ENCODE measurements around the gene SORCS2.

The SORCS2 gene

DNA sequence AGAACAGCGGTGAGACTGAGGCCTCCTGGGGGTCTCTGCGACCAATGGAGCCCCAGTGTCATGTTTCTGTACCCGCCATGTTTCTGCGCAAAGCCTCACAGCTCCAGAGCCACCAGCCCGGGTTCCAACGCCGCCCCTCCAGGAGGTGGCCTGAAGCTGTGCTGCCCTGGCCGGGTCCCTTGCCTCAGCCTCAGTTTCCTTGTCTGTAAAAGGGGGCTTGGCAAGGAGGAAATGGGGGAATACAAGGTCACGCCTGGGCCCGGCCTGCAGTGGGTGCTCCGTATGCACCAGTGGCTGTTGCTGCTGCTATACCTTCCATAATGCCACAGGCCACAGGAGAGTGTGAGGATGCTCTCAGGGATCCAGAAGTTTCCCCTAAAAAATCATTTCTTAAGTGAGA is 517.8 kb downstream of the SORCS2 start:
- no peak for DNase-seq

- DNase-seq: no peak
Observed at GRCh38 chr4:7710576-7711306, 518.4 kb downstream of the SORCS2 start.

DNA sequence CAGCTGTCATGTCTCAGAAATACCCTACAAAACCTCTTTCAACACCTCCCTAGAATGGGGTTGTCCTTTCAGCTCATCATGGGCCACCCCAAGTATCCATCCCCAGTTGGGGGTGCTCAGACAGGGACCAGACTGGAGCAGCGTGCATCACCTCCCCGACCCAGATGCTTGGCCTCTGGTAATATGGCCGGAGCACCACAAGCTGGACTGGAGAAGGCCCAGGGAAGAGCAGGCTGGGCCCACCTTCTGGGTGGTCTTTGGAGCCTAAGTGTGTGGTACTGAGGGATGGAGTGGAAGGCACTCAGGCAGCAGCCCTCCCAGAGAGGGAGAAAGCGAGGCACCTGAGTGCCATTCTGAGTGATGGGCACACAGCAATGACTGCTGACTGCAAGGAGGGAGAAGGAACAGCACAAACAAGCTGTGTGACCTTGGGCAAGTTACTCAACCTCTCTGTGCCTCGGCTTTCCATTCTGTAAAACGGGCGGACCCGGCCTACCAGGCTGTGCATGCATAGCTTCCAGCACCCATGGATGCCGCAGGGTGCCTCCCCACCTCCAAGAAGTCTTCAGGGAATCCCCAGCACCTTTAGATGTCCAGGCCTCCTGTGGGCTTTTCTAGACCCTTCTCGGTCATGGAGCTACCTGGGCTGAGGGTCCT is 519.1 kb downstream of the SORCS2 start:
- DNase-seq: no peak

- no peak for DNase-seq
Observed at GRCh38 chr4:7712021-7712671, 519.8 kb downstream of the SORCS2 start.

DNA sequence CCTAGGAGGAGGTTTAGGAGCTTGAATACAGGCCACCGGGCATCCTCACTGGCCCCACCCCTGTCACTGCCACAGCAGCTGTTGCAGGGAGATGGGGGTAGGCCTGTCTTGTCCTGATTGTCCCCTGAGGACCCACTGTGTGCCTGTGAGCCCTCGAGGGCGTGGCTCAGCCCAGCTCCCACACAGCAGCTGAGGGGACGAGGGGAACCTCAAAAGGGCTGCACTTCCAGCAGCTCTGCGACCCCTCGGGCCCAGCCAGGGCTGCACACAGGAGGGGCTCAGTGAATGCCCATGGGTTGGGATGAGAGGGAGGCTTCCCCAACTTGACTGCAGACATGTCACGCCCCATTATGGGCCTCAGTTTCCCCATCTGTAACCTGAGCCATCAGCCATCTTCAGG is 521.4 kb downstream of the SORCS2 start:
- DNase-seq: no peak

DNA sequence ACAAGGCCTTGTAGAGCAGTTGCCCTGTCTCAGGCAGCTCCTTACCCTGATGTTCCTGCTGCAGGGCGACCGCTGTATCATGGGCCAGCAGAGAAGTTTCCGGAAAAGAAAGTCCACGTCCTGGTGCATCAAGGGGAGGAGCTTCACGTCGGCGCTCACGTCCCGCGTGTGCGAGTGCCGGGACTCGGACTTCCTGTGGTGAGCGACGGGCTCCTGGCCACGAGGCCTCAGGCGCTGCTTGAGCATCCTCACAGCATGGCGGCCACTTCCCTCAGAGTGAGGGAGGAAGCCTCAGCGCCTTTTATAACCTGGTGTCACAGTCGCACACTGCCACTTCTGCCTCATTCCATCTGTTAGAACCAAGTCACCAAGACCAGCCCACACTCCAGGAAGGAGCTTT is 521.8 kb downstream of the SORCS2 start:
- no peak for DNase-seq

DNA sequence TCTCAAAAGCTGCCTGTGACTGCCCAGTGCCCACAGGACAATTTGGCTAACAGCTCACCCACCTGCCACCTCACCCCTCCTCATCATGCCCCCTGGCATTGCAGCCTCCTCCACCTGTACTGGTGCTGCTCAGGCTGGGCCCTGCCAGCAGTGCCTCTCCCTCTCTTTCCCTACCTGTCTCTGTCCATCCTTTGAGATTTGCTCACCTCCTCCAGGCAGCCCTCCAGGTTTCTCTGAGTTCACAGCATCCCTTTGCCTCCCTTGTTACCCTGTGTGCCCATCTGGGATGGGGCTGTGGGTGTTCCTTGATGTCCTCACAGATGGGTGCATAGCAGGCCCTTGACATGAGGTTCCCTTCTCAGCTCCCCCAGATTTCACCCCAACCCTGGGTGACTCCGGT is 522.4 kb downstream of the SORCS2 start:
- DNase-seq: no peak

DNA sequence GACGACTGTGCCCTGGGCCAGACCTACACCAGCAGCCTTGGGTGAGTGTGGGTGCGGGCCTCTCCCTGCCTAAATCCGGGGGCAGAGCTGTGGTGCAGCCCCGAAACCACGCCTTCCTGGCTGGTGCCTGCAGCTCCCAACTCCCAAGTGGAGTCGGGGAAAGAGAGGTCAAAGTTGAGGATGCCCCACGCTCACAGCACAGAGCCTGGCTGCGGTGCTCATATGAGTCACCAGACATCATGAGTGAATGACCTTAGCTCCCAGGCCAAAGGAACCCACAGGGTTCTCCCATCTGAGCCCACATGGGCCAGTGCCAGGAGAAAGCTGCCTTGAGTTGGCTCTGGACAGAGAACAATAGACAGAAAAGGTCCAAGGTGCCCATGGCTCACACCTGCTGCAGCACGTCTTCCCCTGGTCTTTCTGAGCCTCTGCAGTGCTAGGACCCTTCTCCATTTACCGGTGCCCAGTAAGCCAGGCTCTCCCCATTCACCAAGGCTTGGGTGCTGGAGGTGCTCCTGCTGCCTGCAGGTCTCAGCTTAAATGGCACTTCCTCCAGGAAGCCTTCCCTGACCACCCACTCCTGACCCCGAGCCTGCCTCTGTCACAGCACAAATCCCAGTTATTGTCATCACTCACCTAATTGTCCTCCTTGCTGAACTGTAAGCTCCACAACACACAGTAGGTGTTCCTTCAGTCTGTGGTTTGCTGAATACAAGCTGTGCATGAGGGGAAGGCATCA is 523.1 kb downstream of the SORCS2 start:
- no peak for DNase-seq

DNA sequence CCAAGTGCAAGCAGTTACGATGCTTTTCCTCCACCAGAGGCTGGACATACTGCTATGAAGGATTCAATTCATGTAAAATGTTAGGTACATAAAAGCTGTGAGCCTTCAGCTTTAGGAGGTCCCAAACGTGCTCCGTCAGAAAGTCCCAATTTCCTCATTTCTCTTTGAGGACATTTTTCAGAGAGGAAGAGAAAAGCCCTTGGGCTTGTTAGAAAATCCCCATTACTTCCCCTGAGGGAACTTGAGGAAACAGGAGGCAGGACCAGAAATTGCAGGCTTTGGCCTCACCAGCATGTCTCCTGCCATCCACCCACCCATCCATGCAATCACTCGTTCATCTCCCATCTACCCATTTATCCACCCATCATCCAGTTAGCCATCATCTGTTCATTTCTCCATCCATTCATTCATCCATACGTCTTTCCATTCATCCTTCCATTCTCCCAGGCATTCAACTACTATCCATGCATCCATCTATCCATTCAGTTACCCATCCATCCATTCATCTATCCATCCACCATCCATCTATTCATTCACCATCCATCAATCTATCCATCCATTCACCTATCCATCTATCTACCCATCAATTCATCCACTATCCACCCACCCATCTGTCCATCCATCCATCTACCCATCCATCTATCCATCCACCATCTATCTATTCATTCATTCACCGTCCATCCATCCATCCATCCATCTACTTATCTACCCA is 523.8 kb downstream of the SORCS2 start:
- no peak for DNase-seq

DNA sequence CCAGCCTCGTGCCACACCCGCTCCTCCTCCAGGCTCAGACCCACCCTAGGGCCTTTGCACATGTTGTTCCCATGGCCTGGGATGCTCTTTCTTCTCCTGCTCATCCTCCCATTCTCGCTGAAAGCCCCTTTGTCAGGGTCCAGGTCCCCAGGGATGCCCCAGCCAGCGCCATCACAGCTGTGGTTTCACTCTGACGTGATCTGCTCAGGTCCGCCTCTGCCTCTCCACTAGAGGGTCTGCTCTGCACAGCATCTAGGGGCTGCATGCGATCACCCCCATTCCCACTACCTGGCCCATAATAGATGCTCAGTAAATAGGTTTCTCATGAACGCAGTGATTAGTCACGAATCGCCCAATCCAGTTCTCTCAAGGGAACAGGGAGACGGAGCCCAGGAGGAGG is 524.8 kb downstream of the SORCS2 start:
- DNase-seq: no peak

DNA sequence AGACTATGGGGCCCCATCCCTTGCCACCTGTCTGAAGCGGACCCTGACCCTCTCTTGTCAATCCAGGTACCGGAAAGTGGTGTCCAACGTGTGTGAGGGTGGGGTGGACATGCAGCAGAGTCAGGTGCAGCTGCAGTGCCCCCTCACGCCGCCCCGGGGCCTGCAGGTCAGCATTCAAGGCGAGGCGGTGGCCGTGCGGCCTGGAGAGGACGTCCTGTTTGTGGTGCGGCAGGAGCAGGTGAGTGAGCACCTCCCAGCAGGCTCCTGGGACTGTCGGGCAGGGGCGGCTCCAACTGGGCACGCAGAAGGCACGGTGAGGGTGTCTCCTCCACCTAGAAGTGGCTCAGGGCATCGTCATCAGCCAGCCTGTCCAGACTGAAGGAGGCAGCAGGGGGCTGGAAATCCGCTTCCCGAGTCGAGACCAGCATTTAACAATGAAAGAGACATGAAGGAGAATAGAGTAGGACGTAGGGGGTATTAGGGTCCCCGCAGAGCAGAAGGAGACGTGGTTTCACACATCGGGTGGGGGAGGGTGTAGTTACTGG is 525.7 kb downstream of the SORCS2 start:
- DNase-seq: no peak

DNA sequence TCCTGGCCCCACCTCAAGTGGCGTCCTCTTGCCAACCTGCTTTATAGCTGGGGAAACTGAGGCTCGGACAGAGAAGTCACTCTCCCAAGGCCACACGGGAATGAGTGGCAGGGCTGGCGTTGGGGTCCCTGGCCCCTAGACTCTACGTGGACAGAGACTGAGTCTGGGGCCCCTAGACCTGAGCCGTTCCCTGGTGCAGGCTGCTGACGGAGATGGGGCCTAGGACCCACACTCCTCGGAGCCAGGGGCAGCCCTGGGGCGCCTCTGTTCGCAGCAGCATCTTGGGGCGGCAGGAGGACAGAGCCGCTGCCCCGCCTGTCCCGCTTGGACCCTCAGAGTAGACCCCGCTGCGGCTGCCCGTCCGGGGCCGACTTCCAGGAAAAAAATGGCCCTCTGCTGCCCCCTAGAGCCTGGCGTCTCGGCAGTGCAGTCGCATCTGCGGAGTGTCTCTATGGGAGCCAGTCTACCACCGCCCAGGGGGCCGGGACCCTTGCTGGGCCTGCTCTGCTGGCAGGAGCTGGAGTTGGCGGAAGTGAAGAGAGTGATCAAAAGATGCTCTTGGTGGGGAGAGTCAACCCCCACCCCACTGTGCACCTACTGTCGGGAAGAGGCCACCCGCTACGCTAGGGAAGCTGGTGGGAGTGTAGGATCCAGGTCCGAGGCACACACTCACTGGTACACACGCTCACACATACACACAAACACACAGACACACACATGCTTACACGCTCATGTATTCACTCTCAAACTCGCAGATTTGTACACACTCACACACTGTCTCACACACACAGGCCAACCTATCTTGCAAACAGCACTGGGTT is 527.2 kb downstream of the SORCS2 start:
- no peak for DNase-seq

DNA sequence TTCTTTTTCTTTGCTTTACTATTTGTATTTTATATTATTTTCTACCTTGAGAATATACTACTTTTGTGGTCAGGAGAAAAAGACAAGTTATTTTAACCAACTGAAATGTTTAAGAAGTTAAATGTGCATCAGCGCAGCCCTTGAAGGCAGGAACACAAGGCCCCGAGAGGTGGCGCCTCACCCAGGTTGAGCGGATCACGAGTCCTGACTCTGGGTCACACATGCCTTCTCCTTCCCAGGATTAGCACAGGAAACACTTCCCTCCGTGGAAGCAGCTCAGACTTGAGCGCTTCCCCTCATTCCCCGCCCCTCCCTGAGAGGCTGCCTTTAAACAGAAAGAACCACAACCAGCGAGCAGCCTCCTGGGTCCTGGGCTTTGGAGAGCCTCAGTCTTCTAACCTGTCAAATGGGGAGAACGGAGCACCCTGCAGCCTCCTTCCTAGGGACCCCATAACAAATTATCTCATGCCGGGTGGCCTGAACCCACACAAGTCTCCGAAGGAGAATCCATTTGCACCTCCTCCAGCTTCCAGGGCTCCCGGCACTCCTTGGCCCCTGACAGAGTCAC is 529.7 kb downstream of the SORCS2 start:
- no peak for DNase-seq

DNA sequence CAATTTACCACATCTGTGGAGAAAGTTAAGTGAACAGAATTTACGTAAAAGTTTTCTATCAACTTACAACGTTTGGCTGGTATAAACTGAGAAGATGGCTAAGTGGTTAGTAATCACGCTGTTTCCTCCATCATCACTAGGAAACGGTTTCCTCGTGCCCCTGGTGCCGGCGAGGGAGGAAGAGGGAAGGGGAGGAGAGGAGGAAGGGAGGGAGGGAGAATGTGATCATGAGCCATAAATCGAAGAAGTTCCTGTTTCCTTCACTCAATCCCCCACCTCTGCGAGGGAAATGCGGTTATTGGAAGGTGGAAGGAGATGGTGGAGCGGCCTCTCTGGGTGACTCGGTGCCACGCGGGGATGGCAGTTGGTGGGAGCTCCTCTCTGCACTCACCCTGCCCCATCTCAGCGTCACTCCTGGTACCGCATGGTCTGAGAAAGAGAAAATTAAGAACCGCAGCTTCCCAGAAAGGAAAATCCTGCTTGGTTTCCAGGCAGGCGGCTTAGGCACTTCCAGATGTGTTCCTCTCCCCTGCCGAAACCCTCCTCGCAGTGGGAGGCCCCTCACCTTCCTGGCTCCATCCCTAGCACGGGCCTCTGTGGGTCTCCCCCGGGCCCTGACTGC is 530.5 kb downstream of the SORCS2 start:
- no peak for DNase-seq

DNA sequence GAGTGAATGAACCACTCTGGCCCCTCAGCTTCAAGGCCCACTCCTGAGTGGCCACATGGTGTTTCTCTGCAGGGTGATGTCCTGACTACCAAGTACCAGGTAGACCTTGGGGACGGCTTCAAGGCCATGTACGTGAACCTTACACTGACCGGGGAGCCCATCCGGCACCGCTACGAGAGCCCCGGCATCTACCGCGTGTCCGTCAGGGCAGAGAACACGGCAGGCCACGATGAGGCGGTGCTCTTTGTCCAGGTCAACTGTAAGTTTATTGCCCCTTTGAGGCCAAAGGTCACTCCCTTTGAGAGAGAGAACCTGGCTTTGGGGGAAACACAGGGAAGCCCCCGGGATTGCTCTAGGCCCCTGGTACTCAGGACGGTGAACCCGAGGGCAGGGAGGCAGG is 531.3 kb downstream of the SORCS2 start:
- no peak for DNase-seq

GRCh38 chr4:7725951-7726350 is 533.6 kb downstream of the SORCS2 start:
- DNase-seq: no peak

DNA sequence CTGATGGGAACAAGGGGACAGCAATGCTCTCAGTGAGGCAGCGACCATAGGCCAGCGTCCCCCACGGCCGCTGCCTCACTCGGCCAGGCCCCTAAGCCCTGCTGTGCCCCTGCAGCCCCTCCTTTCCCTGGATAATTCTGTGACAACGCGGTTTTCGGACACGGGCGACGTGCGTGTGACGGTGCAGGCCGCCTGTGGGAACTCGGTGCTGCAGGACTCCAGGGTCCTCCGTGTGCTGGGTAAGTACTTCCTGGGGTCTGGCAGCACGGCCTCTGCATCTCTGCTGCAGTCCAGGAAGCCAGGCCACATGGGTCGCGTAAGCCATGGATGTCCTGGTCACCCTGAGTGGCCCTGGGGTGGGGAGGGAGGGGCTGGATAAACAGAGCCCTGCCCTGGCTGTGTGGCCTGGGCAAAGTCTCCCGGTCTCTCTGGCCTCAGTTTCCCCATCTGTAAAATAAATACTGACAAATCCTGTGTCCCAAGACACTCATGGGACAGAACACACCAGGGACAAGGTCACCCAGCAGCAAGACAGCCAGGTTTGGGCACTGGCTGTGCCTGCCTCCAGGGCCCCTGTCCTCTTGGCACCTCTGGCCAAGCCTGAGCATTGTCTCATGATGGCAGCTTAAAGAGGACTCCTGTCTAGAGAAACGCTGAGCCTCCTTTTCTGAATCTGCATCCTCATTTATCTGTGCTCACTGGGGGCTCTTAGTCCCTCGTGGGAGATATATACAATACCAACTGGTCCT is 534.5 kb downstream of the SORCS2 start:
- no peak for DNase-seq

- DNase-seq: no peak
Observed at GRCh38 chr4:7727749-7728148, 535.4 kb downstream of the SORCS2 start.

DNA sequence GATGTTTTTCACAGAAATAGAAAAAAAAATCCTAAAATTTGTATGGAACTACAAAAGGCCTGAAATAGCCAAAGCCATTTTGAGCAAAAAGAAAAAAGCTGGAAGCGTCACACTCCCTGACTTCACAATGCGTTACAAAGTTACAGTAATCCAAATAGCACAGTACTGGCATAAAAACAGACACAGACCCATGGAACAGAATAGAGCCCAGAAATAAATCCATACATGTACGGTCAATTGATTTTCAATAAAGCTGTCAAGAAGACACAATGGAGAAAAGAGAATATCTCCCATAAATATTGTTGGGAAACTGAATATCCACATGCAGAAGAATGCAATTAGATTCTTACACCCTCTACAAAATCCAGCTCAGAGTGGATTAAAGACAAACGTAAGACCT is 539.1 kb downstream of the SORCS2 start:
- no peak for DNase-seq

- no peak for DNase-seq
Observed at GRCh38 chr4:7732263-7732662, 539.9 kb downstream of the SORCS2 start.

All from NCI-H2107 (cell line).